GM18907 (cell line): ENCODE data around the gene ZNF160.
"Not testable (repeated sequence)": the region's sequence is repeated elsewhere in the genome, so short reads cannot be mapped to it uniquely, and the experiment has no call there.

ENCODE experiments used
- ATAC-seq: cut with Tn5 transposase; IDR thresholded peaks from one replicate; pipeline ENCODE4 v1.9.1; 2021; ENCODE audit warnings: mild to moderate bottlenecking, moderate library complexity; ENCODE audit not compliant: unreplicated experiment

Gene ZNF160

DNA sequence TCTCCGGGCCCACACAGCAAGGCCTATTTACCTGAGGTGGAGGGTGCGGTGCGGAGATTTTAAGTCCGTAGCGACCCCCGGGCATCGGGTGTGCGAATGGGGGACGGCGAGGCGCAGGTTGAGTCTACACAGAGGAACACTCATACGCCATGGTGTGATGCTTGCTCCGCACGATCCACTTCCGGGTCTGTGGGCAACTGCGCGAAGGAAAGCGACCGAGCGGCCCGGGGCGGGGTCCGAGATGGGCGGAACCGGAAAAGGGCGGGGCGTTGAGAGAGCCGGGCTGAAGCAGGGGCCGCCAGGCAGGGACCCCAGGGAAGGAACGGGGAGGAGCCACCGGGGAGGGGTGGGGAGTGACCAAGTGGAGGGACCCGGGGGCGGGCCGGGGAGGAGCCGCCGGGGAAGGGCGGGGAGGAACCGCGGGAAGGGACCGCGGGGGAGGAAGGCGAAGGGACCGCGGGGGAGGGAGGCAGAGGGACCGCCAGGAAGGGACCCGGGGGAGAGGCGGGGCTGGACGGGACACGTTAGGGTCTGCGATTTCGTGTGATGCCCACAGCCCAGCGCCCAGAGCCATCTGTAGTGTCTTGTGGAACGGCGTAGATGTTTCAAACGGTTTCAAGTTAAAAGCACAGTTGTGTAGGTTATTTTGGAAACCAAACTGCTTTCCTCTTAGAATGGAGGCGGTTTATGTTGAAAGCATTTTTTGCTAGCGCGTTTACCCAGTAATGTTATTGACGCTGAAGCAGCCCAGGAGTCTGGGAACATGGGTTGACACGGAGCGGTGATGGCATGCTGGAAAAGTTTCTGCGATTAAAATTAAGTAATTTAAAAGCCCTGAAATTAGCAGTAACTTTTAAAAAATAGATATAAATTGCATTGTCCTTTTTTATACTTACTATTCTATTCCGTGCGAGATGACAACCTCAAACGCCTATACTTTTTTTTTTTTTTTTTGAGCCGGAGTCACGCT lies at the start of gene ZNF160:
TSS of gene ZNF160 (minus strand) at position 189 of the 970 bp plus-strand sequence. CDS start 17,146 bp downstream, outside the sequence.
- ATAC-seq = peak; percentile 97

DNA sequence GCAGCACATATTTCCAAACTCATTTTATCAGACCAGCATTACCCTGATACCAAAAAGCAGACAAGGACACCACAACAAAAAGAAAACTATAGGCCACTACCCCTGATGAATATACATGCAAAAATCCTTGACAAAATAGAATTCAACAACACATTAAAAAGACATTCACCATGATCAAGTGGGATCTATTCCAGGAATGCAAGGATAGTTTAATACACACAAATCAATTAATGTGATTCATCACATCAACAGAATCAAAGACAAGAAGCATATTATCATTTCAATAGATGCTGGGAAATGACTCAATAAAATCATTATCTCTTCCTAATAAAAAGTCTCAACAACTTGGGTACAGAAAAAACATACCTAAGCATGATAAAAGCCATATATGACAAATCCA lies 44.4 kb upstream of the ZNF160 start:
- ATAC-seq = no peak

DNA sequence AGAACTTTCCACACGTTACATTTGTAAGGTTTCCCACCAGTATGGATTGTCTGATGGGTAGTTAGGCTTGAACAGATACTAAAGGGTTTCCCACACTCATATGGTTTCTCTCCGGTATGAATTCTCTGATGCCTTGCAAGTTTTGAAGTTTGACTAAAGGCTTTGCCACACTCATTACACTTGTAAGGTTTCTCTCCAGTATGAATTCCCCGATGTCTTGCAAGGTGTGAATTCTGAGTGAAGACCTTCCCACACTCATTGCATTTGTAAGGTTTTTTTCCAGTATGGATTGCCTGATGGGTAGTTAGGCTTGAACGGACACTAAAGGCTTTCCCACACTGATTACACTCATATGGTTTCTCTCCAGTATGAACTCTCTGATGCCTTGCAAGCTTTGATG lies 37.1 kb upstream of the ZNF160 start:
- no peak for ATAC-seq

DNA sequence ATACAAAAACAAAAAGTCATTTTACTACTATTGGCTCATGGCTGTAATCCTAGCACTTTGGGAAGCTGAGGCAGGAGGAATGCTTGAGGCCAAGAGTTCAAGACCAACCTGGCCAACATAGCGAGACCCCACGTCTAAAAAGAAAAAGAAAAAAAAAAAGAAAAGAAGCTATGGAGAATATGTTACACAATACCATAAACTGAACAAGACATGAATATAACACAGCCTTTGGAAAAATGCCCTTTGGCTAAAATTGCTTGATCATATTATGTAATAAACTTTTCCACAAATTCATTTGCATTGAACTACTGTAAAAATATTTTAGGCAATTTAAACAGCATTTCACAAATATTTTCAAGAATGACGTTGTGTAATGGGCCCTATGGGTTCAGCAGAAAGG lies 33.2 kb upstream of the ZNF160 start:
- no peak for ATAC-seq

DNA sequence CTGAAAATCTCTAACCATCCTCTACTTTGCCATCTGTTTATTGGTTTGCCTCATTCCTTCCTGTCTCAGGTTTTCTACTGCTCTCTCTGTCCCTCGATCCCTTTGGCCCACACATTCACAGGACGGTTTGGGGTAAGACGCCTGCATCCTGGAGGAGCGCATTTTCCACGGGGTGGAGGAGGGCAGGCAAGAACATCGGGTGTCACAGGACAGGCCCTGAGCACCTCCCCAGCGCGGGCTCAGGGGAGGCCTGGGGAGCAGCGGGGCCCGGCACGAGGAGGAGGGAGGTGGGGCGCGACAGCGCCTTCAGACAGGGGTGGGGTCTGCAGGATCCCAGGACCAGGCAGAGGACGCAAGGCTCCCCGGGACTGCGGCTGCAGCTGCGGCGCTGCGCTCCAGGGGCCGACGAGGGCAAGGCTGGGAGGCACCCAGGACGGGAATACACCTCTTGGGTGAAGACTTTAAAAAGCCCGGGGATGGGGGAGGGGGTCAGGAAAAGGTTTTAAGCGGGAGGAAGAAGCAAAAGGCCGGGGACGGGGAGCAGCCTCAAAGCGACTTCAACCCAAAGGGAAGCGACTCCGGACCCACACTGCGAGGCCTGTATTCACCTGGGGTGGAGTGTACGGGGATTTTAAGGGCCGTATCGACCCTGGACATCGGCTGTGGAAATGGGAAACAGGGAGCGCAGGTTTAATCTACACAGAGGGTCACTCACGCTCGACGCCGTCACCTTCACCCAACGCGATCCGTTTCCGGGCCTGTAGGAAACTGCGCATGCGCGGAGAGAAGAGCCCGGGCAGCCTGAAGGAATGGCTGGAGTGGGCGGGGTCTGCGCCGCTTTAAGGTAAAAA lies 29.1 kb upstream of the ZNF160 start, which contains the start of gene ZNF415:
TSS of gene ZNF415 (minus strand) at position 770 of the 851 bp plus-strand sequence. CDS start 10,234 bp downstream, outside the sequence.
- ATAC-seq = no peak

DNA sequence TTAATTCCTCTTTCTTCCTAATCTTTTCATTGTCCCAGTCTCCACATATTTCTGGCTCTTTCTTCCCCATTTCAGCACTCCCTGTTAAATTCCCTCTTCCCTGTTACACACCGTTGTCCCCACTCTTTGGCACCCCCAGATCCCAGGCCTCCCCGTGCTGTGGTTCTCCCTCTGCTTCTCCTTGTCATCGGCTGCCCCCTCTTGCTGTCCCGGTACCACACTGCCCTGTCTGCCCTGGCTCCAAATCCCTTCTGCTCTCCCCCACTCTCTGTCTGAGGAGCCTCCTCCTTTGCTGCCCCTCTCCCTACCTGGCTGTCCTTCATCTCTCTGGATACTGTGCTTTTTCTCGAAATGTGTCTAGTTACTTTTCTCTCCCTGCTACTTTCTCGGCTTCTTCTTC lies 28.5 kb upstream of the ZNF160 start:
- no peak for ATAC-seq

DNA sequence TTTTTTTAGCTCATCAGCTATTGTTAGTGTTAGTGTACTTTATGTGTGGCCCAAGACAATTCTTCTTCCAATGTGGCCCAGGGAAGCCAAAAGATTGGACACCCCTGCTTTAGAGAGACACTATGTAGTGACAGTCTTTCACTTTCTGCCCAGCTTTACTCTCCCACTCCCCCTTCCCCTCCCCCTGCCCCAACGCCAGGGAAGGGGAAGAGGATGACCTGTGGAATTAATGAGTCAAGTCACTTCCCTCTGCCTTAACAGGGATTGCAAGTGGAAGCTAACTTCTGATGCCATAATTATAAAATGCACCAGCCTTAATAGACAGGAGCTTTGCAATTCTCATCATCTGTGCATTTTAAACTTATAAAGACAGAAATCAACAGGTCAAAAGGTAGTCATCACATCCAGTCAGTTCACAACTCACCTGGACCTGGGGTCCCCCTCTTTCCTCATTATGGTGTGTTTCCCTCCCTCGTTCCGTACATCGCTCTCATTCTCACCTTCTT lies 27.9 kb upstream of the ZNF160 start:
- ATAC-seq = no peak

DNA sequence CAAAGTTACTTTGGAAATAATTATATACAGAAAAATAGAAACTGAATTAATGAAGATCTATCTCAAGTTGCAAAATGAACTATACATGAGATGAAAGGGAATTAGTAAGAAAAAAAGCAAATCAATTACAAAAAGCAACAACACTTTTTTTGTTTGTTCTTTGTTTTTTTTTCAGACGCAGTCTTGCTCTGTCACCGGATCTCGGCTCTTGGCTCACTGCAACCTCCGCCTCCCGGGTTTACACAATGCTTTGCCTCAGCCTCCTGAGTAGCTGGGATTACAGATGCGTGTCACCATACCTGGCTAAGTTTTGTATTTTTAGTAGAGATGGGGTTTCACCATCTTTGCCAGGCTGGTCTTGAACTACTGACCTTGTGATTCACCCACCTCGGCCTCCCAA lies 27.3 kb upstream of the ZNF160 start:
- ATAC-seq = no peak

DNA sequence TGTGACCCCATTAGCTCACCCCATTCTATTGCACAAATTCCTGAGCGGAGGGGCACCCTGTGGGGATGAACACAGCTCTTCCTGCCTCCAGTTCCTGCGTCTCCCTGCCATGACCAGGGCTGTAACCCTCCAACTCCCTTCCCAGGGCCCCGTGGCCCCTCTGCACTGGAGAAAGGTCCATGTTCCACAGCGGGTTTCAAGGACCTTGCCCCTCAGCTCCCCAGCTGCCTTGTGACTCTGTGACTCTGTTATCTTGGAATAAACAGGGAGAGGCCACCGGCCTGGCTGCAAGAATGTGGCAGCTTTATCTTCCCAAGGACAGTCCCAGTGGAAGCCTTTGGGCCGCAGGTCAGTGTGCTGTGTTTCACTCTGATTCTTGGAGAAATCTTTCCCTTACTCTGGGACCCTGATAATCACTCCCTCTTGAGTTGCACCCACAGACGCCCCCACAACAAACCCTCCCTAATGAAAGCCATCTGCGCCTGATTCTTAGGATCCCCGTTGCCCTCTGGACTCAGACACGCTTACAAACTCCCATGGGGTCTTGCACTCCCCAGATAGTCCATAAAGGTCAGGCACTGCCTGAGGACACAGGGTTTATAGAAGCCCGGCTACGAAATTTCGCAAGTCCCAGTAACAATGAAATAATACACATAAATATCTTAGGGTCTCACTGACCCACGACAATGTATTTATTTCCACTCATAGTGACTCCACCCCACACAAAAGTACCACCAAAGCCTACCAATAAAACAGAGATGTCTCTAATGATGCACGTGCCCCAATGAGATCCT lies 23.7 kb upstream of the ZNF160 start:
- not testable (repeated sequence) for ATAC-seq

DNA sequence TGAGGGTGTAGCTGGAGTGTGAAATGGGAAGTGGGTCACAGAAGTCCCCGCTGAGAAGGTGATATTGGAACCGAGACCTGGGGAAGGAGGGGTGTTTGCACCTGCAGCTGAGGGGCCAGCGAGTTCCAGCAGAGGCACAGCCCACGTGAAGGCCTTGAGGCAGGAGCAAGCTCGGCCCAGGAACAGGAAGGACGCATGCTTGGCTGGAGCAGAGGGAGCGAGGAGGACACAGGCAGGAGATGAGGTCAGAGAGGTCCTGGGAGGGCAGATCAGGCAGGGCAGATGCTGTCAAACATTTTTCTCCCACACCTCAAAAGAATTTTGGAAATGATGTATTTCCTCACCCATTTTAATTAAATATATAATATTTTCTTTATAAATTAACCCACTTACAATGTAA lies 20.2 kb upstream of the ZNF160 start:
- no peak for ATAC-seq

DNA sequence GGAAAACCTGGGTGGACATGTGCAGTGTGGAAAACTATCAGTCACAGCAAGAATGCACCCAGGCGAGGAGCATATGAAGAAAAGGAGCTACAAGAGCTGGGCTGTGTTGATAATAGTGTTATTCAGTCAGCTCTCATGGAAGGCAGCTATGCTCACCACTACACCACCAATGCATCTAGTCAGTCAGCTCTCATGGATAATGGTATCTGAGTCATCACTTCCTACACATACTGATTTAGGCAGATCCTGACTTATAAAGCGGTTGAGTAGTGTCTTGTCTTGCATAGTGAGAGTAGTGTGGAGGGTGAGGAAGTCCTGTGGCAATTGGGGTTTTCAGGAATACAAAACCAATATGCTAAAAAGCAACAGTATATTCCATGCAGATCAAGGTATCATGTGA lies 9.1 kb upstream of the ZNF160 start:
- no peak for ATAC-seq

DNA sequence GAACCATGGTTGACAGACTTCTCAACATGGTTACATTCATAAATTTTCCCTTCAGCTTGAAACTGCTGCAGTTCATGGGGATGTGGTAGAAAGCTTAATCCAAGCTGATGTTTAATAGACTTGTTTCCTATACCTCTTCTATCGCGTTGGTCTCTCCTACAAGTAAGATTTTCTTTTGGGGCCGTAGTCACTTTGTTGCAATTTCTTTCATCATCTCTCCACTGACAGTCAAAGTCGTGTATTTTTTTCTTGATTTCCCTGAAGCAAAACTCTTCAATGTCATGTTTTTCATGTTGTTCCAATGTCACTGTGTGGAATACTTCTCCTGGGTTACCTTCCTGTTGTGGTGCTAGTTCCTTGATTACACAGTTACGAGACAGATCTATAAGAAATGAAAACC lies 6.3 kb upstream of the ZNF160 start:
- no peak for ATAC-seq

DNA sequence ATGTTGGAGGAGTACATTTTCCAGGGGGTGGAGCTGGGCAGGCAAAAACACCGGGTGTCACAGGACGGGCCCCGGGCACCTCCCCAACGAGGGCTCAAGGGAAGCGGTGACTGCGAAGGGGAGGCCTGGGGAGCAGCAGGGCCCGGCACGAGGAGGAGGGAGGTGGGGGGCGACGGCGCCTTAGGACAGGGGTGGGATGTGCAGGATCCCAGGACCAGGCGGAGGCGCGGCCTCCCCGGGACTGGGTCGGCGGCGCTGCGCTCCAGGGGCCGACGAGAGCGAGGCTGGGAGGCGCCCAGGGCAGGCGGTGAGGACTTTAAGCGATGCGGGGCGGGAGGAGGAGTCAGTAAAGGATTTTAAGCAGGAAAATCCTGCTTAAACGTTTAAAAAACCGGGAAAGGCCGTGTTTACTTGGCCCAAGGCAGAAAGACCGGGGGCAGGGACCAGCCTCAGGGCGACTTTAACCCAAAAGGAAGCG lies 427 bp downstream of the ZNF160 start:
- peak; percentile 34 for ATAC-seq

DNA sequence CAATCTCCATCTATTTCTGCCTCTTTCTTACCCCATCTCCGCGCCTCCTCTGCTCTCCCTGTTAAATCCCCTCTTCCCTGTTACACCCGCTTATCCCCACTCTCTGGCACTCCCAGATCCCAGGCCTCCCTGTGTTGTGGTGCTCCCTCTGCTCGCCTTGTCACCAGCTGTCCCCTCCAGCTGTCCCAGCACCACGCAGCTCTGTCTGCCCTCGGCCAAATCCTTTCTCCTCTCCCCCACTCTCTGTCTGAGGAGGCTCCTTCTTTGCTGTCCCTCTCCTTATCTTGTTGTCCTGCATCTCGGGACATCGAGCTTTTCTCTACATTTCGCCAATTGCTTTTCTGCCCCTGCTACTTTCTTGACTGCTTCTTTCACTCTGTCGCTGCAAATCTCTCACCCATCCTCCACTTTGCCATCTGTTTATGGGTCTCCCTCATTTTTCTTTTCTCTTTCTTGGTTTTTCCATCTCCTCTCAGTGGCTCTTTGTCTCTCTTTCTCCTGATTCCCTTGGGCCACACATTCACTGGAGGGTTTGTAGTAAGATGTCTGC lies 941 bp downstream of the ZNF160 start:
- ATAC-seq = no peak

DNA sequence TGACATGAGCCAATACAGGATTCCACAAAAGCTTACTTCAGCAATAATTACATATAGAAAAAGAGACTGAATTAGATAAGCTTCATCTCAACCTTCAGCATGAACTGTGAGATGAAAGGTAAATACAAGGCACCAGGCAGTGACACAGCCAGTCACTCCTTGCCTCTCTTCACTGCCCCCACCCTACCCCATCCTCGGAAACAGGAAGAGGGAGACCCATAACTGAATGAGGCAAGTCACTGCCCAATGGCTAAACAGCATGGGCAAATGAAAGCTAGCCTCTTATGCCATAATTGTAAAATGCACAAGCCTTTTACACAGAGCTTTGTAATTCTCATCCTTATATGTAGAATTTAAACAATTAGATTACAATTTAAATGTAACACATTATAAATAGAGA lies 1.7 kb downstream of the ZNF160 start:
- ATAC-seq = no peak

DNA sequence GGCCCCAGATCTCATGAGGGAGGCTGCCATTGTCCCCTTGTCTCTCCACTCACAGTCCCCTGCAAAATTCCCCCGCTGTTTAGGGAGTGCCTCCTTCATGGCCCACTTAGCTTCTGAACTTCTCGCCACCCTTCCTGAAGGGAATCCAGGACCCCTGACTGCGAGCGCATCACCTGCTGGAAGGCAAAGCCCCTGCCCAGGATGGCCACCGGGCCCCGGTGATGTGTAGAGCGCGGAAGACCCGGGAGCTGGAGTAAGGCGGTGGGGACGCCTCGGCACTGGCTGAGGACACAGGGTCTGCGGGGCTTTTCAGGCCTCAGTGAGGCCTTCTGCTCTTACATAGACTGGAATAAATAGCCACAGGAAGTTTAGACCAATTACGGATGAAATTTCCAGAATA lies 4.7 kb downstream of the ZNF160 start:
- ATAC-seq = not testable (repeated sequence)

DNA sequence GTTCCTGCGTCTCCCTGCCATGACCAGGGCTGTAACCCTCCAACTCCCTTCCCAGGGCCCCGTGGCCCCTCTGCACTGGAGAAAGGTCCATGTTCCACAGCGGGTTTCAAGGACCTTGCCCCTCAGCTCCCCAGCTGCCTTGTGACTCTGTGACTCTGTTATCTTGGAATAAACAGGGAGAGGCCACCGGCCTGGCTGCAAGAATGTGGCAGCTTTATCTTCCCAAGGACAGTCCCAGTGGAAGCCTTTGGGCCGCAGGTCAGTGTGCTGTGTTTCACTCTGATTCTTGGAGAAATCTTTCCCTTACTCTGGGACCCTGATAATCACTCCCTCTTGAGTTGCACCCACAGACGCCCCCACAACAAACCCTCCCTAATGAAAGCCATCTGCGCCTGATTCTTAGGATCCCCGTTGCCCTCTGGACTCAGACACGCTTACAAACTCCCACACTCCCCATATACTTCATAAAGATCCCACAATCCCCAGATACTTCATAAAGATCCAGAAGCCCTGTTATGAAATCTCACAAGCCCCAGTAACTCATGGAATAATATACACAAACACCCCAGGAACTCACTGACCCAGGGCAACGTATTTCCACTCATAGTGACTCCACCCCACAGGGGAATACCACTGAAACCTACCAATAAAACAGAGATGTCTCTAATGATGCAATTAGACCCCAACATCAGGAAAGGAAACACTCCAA lies 6.1 kb downstream of the ZNF160 start:
- ATAC-seq = not testable (repeated sequence)

DNA sequence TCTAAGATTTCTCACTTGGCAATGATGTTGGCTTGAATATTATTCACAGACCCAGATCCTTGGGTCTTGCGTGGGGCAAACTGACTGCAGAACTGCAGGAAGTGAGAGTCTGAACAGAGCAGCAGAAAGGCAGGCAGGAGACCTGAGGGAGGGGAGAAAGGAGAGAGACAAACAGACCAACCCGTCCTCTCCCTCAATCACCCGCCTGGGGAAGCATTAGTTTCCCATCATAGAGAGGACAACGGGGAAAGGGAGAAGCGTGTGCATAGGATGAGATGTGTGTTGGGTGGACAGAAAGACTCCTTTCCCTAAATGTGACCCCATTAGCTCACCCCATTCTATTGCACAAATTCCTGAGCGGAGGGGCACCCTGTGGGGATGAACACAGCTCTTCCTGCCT lies 6.6 kb downstream of the ZNF160 start:
- ATAC-seq = not testable (repeated sequence)

DNA sequence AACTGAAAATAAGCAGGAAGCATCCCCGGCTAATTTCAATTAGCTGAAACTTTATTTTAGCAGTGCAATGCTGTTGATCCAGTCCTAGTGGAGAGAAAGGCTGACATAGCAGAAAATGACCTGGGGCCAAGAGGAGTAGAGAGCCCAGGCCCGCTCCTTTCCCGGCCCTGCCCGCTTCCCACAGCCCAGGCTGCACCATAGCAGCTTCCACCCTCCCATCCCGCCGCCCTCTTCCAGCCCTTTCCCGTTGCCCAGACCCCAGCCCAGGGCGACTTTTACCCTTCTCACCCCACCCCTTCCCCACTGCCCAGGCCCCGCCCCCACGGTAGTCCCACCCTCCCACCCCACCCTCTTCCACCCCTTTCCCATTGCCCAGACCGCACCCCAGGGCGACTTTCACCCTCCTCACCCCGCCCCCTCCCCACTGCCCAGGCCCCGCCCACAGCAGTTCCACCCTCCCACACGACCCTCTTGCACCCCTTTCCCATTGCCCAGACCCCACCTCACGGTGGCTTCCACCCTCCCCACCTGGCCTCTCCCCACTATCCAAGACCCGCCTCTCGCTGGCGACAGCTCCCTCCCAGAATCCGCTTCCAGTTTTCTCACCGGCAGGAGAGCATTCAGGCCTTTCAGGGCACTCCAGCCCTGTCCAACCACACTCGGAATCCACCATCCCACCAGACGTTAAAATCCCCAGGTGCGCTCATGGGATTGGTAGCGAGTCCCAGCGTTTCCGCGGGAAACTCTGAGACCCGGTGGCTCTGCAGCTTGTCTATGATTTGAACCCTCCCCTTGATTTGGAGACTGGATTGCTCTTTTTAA lies 8.3 kb downstream of the ZNF160 start:
- no peak for ATAC-seq
